Measurements from ENCODE around the gene OLFM3. TPM values are rescaled to one million over a fixed set of nuclear protein-coding genes. Genes with fewer than 3 reads are reported as not detected.

The OLFM3 gene
- total and polyA plus RNA-seq, 10 of the 15 experiments (the other 5 are each of a cell fraction or from before 2014, with no cell fraction given) = 0.09 to 0.33 TPM; not detected in 8

DNA sequence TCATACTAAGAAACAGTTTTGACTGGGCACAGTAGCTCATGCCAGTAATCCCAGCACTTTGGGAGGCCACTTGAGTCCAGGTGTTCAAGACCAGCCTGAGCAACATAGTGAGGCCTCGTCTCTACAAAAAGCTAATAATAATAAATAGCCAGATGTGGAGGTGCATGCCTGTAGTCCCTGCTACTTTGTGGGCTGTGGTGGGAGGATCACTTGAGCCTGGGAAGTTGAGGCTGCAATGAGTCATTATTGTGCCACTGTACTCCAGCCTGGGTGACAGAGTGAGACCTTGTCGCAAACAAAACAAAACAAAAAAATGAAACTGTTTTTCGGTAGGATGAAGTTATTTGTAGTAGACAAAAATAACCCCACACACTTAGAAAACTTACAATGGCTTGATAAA is 19.0 kb upstream of the OLFM3 start:
- TF ChIP-seq CREM (IDR thresholded peaks at IDR 0.05; ENCODE audit: low read depth) (no peak), PRDM15 (CRISPR knock-in tag; IDR thresholded peaks at IDR 0.05) (no peak), HDAC6 (IDR thresholded peaks at IDR 0.05; ENCODE audit: unreplicated experiment) (no peak), CHD4 (IDR thresholded peaks at IDR 0.05) (no peak), POU2F2 (IDR thresholded peaks at IDR 0.05; ENCODE audit: borderline replicate concordance, low read depth, low read length) (no peak), USF1 (IDR thresholded peaks at IDR 0.05; ENCODE audit: borderline replicate concordance, extremely low read length, insufficient read depth, low read depth, low read length) (no peak)
- TF ChIP-seq, protein P1, sequence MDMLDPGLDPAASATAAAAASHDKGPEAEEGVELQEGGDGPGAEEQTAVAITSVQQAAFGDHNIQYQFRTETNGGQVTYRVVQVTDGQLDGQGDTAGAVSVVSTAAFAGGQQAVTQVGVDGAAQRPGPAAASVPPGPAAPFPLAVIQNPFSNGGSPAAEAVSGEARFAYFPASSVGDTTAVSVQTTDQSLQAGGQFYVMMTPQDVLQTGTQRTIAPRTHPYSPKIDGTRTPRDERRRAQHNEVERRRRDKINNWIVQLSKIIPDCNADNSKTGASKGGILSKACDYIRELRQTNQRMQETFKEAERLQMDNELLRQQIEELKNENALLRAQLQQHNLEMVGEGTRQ (IDR thresholded peaks at IDR 0.05; ENCODE audit: borderline replicate concordance, low read depth, low read length) = no peak
- TF ChIP-seq, protein P2, sequence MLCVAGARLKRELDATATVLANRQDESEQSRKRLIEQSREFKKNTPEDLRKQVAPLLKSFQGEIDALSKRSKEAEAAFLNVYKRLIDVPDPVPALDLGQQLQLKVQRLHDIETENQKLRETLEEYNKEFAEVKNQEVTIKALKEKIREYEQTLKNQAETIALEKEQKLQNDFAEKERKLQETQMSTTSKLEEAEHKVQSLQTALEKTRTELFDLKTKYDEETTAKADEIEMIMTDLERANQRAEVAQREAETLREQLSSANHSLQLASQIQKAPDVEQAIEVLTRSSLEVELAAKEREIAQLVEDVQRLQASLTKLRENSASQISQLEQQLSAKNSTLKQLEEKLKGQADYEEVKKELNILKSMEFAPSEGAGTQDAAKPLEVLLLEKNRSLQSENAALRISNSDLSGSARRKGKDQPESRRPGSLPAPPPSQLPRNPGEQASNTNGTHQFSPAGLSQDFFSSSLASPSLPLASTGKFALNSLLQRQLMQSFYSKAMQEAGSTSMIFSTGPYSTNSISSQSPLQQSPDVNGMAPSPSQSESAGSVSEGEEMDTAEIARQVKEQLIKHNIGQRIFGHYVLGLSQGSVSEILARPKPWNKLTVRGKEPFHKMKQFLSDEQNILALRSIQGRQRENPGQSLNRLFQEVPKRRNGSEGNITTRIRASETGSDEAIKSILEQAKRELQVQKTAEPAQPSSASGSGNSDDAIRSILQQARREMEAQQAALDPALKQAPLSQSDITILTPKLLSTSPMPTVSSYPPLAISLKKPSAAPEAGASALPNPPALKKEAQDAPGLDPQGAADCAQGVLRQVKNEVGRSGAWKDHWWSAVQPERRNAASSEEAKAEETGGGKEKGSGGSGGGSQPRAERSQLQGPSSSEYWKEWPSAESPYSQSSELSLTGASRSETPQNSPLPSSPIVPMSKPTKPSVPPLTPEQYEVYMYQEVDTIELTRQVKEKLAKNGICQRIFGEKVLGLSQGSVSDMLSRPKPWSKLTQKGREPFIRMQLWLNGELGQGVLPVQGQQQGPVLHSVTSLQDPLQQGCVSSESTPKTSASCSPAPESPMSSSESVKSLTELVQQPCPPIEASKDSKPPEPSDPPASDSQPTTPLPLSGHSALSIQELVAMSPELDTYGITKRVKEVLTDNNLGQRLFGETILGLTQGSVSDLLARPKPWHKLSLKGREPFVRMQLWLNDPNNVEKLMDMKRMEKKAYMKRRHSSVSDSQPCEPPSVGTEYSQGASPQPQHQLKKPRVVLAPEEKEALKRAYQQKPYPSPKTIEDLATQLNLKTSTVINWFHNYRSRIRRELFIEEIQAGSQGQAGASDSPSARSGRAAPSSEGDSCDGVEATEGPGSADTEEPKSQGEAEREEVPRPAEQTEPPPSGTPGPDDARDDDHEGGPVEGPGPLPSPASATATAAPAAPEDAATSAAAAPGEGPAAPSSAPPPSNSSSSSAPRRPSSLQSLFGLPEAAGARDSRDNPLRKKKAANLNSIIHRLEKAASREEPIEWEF (IDR thresholded peaks at IDR 0.05; ENCODE audit: insufficient replicate concordance, low read depth, low read length) = no peak
- Histone ChIP-seq H3K4me1 (ENCODE audit: control insufficient read depth, insufficient read depth, low read length) (no peaks in the 10 kb centered on the region), H3K27ac (ENCODE audit: control insufficient read depth, insufficient read depth) (no peak overlapping the region), H3K4me2 (ENCODE audit: control insufficient read depth, insufficient read depth) (no peak overlapping the region), H3K79me2 (ENCODE audit: control insufficient read depth, insufficient read depth, low read length) (no peaks in the 10 kb centered on the region), H3K36me3 (ENCODE audit: control insufficient read depth in 2 of 2, insufficient read depth in 2 of 2, low read length in 1 of 2) (no peaks in the 10 kb centered on the region), H3K27me3 (replicated peaks in 1 of 2; ENCODE audit: control insufficient read depth in 2 of 2, insufficient read depth in 2 of 2, low read length in 1 of 2) (no peaks in the 10 kb centered on the region), H4K20me1 (ENCODE audit: control insufficient read depth, insufficient read depth) (no peaks in the 10 kb centered on the region), H3K9ac (ENCODE audit: control insufficient read depth, insufficient read depth, low read length) (no peak overlapping the region), H3K4me3 (no peak overlapping the region), H3K9me3 (replicated peaks; ENCODE audit: control insufficient read depth, insufficient read depth, low read length) (no peaks in the 10 kb centered on the region), H2AFZ (ENCODE audit: control insufficient read depth, low read depth, low read length) (no peak overlapping the region)
- ChIA-PET CTCF (interaction anchor here (0.7 kb wide), 1 partner anchor 20 kb away, joined by 3 read pairs; no protein-coding TSS in a partner anchor), SMC1A (ENCODE audit: uncharacterized antibody, unreplicated experiment) (no interaction called here), RAD21 (ENCODE audit: unreplicated experiment) (no interaction called here), POLR2A (no interaction called here)
- in situ Hi-C loops (cut with MboI) (no loop called here), intact Hi-C loops (cut with micrococcal nuclease; ENCODE audit: unreplicated experiment) (no loop called here)
- DNase-seq (ENCODE audit: low read depth, low spot score) (no peak), FAIRE-seq (no peak), ATAC-seq (no peak)
- no TSS peak for BruUV-seq (replicated peaks)
- WGBS (ENCODE audit: insufficient coverage, insufficient replicate concordance, low lambda C conversion rate, missing lambda C conversion rate) = 72% methylated on average over 3 of the region's 3 CpGs

Measured in GM12878 (cell line).